ENCODE results near the gene NSMCE4A.

DNA sequence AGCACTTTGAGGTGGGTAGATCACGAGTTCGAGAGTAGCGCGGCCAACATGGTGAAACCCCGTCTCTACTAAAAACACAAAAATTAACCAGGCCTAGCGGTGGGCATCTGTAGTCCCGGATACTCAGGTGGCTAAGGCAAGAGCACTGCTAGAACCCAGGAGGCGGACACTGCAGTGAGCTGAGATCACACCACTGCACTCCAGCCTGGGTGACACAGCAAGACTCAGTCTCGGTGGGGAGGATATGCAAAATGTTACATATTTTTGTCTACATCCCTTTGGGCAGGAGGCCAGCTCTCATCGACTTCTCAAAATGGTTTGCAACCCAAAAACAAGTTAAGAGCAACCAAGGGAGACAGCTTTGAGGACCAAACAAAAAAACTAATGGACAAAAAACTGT lies 55.4 kb downstream of the NSMCE4A start:
- TF ChIP-seq, protein P1, sequence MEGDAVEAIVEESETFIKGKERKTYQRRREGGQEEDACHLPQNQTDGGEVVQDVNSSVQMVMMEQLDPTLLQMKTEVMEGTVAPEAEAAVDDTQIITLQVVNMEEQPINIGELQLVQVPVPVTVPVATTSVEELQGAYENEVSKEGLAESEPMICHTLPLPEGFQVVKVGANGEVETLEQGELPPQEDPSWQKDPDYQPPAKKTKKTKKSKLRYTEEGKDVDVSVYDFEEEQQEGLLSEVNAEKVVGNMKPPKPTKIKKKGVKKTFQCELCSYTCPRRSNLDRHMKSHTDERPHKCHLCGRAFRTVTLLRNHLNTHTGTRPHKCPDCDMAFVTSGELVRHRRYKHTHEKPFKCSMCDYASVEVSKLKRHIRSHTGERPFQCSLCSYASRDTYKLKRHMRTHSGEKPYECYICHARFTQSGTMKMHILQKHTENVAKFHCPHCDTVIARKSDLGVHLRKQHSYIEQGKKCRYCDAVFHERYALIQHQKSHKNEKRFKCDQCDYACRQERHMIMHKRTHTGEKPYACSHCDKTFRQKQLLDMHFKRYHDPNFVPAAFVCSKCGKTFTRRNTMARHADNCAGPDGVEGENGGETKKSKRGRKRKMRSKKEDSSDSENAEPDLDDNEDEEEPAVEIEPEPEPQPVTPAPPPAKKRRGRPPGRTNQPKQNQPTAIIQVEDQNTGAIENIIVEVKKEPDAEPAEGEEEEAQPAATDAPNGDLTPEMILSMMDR (conservative IDR thresholded peaks at IDR 0.05; ENCODE audit: low read length), result no peak
- no peak for TF ChIP-seq EZH2phosphoT487 (IDR thresholded peaks at IDR 0.05; ENCODE audit: borderline replicate concordance)

Data from Loucy (cell line).